HG03520 (cell line): ENCODE results near the gene TTK.
"Not testable (repeated sequence)": the region's sequence is repeated elsewhere in the genome, so short reads cannot be mapped to it uniquely, and the experiment has no call there.

Experiments used
- ATAC-seq: cut with Tn5 transposase; IDR thresholded peaks from one replicate; pipeline ENCODE4 v1.9.1; 2021; ENCODE audit warnings: mild to moderate bottlenecking, moderate library complexity; ENCODE audit not compliant: unreplicated experiment

TTK gene

DNA sequence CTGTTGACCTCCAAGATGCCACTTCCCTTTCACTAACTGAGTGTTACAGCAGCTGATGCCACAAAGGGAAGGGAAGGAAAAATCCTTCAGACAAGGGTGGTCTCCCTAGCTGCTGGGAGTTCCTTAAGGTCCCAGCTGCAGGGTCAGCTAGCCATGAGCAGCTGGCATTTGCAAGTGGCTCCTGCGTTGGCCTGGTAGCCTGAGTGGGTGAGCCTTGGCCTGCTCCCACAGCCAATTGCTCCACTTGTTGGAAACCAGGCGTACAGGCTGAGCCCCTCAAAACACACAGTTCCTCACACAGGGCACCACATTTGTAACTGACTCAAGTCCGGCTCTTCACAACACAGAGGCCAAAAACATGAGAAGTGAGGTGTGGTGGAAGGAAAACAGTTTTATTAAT is 16.7 kb downstream of the TTK start:
- no peak for ATAC-seq

DNA sequence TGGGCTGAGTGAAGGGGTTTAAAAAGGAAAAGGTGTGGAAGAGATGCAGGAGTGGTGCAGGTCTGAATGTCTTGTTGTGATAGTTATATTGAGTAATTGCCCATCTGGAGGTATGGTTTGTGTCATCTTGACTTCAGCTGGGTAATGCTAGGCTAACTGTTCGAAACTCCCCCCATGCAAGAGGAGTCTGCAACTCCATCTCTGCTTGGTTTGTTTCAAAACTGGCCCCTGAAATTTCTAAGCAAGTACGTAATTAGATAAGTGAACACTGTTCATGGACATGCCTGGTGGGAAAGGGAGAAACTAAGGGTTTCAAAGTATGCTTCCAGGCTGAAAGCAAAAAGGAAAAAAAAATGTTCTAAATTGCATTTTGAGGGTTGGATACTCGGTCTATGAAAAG is 17.1 kb downstream of the TTK start:
- no peak for ATAC-seq

GRCh38 chr6:80022803-80023202 is 18.4 kb downstream of the TTK start:
- no peak for ATAC-seq

GRCh38 chr6:80028589-80028988 is 24.1 kb downstream of the TTK start:
- ATAC-seq = no peak

DNA sequence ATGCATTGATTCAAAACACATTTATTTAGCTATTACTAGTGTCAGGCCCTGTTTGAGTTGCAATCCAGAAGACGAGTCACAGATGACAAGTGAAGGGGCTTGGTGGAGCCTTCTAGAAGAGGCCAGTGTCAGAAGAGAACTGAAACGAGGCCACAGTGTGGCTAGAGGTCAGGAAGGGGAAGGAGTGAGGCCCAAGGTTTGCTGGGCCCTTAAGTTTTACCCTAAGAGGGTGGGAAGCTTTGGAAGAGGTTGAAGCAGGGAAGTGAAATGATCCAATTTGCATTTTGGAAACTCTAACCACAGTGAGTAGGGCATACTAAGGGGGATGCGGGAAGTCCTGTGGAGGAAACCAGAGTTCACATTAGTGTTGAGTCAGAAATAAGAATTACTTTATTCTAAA is 25.0 kb downstream of the TTK start:
- peak; percentile 81 for ATAC-seq

DNA sequence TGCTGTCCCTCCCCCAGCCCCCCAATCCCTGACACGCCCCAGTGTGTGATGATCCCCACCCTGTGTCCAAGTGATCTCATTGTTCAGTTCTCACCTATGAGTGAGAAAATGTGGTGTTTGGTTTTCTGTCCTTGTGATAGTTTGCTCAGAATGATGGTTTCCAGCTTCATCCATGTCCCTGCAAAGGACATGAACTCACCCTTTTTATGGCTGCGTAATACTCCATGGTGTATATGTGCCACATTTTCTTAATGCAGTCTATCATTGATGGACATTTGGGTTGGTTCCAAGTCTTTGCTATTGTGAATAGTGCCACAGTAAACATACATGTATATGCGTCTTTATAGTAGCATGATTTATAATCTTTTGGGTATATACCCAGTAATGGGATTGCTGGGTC is 43.8 kb downstream of the TTK start:
- ATAC-seq = not testable (repeated sequence)

GRCh38 chr6:80060774-80061173 is 56.3 kb downstream of the TTK start:
- no peak for ATAC-seq

- not testable (repeated sequence) for ATAC-seq
These were observed 63.7 kb downstream of the TTK start for GRCh38 chr6:80068146-80068545.

GRCh38 chr6:80070431-80070830 is 66.0 kb downstream of the TTK start:
- ATAC-seq = not testable (repeated sequence)

DNA sequence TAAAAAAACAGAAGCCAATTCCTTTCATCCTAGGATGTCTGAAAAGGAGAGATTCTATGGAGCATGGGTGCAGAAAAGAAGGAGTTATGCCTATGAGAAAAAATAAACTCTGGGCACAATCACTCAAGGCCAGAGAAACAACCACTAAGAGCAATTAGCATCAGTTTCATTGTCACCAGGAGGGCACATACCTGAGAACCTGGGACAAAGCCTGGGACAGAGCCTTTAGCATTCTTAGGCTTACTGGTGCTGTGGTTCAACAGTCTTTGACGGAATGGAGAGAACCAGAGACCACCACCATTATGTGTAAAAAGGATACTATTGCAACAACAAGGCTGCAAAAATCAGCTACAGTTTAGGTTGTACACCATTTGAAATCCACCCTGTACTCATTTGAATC is 72.6 kb downstream of the TTK start:
- no peak for ATAC-seq

- no peak for ATAC-seq
These were observed 84.2 kb downstream of the TTK start for GRCh38 chr6:80088637-80089036.

- ATAC-seq = no peak
These were observed 87.1 kb downstream of the TTK start for GRCh38 chr6:80091506-80091905.
